NCI-H1105 treated with DMSO at 0.1 percent for 48 hours (cell line): ENCODE measurements around the gene AASS.

ENCODE experiments used
- DNase-seq: peaks from one replicate; lab custom pipeline; 2025; lab: John Stamatoyannopoulos, UW

AASS gene

DNA sequence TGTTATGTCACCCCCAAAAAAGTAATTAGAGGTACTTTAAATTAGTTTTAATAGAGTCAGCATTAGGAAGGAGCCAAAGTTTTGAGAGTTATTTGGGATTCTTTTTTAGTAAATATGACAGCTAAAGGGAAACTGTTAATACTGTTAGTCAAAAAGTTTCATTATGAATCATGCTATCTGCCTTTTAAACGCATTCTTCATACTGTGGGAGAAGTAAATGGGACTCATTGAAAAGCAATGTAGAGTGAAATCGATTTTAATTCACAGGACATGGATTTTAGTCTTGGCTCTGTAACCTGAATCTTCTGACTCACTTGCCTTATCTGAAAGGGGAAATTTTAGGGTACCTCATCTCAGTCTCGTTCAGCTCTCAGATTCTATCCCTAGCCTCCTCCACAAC, 105.1 kb downstream of the AASS start:
- DNase-seq: no peak

DNA sequence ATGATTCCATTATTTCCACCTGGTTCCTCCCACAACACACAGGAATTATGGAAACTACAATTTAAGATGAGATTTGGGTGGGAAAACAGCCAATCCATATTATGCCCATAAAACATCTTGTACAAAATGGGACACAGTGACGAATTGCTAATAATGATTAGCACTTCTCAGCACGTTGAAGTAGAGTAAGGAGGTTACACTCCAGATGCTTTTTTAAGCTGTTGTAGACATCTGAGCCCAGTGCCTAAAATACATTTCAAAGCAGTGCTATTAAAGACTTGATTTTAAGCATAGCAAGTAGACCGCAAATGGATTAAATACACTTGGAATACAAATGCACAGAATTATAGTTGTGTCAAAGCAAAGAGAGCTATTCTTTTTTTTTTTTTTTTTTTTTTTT, 105.9 kb downstream of the AASS start:
- DNase-seq: no peak

DNA sequence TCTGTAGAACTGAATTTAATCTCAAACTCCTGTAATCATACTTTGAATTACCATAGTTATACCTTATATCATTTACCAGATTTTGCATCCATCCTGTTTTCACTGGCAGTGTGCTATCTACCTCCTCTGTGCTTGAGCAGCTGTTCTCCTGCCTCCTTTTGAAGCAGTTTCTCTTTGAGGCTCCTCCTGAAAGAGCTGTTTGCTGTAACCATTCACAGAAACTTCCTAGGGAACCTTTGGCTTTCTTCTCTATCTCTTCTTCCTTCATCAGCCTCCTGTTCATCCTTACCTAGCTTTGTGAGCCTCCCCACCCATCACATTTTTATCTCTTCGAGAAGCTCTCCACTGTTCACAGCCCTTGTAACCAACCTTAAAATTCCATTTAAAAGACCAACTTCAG, 108.2 kb downstream of the AASS start:
- no peak for DNase-seq

DNA sequence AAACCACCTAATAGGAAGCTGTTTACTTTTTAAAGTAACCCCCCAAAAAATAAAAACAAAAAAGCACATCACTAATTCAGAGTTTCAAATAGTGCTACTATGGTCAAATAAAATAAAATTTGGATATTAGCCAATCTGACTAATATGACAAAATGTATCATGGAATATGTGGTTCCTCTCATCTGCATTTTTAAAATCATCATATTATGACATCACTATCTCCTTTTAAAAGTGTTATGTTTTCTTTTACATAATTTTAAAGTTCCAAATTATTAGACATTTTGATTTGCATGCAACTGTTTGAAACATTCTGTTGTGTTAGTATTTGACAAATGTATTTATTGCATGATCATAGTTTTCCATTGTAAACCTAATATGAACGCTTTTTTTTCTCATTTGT, 110.4 kb downstream of the AASS start:
- DNase-seq: no peak

DNA sequence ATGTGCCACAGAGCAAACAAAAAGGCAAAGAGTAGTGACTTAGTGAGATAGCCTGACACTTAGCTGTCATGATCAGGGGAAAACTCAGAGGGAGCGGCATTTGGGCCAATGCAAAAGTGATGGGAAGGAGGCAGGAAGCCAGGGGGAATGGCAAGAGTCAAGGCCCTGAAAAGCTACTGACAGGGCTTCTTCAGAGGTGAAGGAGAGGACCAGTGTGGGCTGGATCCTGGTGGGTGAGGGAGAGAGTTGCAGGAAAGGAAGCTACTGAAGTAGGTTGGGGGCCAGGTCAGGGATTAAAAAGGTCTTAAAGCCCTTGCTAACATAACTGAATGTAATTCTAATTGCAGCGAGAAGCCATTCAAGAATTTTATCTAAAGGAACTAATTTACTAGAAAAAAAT, 117.0 kb downstream of the AASS start:
- no peak for DNase-seq
